ENCODE results near the gene SCAND1.

- TF ChIP-seq EZH2phosphoT487 (conservative IDR thresholded peaks at IDR 0.05; ENCODE audit: low read length) (no peak), CTCF (IDR thresholded peaks at IDR 0.05; ENCODE audit: insufficient read depth, low read length, poor library complexity, severe bottlenecking) (no peak)
These were observed 21.5 kb upstream of the SCAND1 start for GRCh38 chr20:35975576-35976373.
